A549 treated with CpdA at 1 μM for 4 hours (cell line): ENCODE results near the gene C4orf36. TPM values are rescaled to one million over a fixed set of nuclear protein-coding genes. Genes with fewer than 3 reads are reported as not detected.

Source experiments
- total RNA-seq: library from RNA; stranded (reverse); fragments of 200-300 nt; extraction: Qiagen RNA extraction; gene quantifications from 5 replicates; pipeline ENCODE4 v1.2.3, GENCODE V29; 2022; ENCODE audit warnings: low read depth

The C4orf36 gene, protein sequence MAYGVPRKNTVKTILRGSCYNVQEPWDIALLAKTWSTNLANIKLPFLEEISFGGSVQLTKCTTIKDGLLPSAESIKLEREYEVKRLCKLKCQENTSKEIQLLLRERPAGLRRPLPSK
- 0.45 to 1.2 TPM (median 1.0 TPM) in 5 replicates for total RNA-seq

DNA sequence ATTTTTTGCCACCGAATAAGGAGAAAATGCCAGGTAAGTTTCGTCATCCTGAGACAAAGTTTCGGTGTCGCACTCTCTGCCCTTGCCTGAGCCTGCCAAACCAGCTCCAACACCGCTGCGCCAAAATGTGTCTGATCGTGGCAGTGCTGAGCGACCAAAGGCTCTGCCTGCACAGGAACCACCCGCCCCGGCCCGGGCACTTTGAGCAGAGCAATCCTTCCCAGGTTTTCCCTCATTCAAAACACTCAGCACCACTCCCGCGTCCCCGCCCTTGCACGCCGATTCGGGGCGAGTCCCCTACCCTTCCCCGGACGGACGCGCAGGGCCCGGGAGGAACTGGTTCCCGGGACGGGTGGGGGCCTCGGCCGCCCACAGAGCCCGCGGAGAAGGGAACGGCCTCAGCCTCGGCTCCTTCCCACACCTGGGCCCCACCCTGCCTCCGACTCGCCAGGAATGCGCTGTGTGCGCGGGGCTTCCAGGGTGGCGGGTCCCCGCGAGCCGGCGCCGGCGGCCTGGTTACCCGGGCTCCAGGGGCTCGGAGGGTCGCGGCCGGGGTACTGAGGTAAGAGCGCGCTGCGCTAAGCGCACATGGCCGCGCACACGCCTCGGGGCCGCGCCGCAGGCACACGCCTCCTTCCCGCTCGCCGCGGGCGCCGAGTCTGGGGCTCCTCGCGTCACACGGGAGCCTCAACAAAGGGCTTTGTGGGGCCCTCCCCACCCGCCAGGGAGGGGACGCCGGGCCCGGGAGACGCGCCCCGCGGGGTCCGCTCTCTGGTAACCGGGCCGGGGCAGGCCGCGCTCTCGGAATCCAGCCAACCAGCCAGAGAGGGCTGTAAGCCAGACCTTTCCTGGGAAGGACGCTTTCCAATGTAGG, at the start of gene C4orf36:
C4orf36 (minus strand) TSS at position 661 of the 874 bp plus-strand sequence. CDS start 902 bp downstream, outside the sequence.

DNA sequence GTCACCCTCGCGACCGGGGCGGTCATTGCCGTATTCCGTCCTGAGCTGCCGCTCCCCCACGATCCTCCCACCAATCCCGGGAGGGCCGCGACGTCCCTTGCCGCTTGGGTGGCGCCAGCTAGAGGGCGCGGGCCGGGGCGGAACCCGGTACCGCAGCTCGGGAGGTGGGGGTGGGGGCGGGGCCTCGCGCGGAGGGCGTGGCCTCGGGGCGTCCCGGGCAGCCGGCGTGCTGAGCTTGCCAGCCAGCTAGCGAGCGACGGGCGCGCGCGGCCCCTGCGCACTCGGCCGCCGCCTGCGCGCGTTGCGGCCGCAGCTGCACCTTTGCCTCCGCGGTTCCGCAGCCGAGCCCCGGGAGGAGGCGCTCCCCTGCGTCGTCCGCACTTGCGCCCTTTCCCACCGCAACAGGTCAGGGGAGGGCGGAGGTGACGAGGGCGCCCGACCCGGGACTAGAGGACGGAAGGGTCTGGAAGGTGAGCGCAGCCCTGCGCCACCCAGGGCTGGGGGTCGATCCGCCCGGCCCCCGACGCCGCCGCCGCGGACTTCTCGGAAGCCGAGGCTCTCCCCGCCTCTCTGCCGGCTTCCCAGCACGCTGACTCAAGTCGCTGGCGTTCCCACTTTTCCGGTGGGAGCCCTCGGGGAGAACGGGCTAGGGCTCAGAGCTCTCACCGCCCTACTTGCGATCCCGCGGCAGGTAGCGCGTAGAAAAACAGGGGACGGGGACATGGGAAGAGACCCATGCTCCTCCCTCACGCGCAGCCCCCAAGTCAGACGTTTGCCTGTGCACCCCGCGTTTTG, 42.7 kb upstream of the C4orf36 start, which contains the start of gene AFF1:
AFF1 (plus strand) TSS at position 241 of the 795 bp plus-strand sequence. CDS start 13,523 bp downstream, outside the sequence.

GRCh38 chr4:86848732-86849619, 43.2 kb downstream of the C4orf36 start, which contains the start of gene SLC10A6:
TSS of gene SLC10A6 (minus strand) at chr4:86849384. CDS start at chr4:86849115, 269 bp downstream.

Other genes with a start within 250 kb of the C4orf36 start
- not detected in 5 replicates for gene SLC10A6, start 43.0 kb downstream of the C4orf36 start, total RNA-seq
- 7.0 to 12.0 TPM (median 10.0 TPM) in 5 replicates for gene AFF1, start 42.6 kb upstream of the C4orf36 start, total RNA-seq